Neutrophil (primary cell): ENCODE measurements around the gene CXorf65.
A peak's percentile ranks its signal among the peaks of the same experiment; 100 is the strongest.

ENCODE experiments used
- H3K27ac ChIP-seq: fragments of 200-600 bp; sonication (generic); 2 replicates; pipeline ENCODE4 v1.5.1; 2016; ENCODE audit warnings: mild to moderate bottlenecking, moderate library complexity
- H3K27me3 ChIP-seq: fragments of 200-600 bp; sonication (generic); 2 replicates; pipeline ENCODE4 v1.6.0; 2016; ENCODE audit warnings: mild to moderate bottlenecking
- H3K36me3 ChIP-seq: fragments of 200-600 bp; sonication (generic); 2 replicates; pipeline ENCODE4 v1.5.1; 2017
- H3K4me1 ChIP-seq, 2 experiments: fragments of 200-600 bp in 1 of 2; sonication (generic) in 1 of 2; 1 replicate in 1 of 2; 2 replicates in 1 of 2; pipeline versions ENCODE4 v1.5.1 to v1.6.1; 2013 to 2016; ENCODE audit warnings: low read depth in 1 of 2, low read length in 1 of 2, mild to moderate bottlenecking in 1 of 2, moderate library complexity in 1 of 2; ENCODE audit not compliant: control insufficient read depth in 1 of 2, insufficient read depth in 1 of 2
- H3K4me3 ChIP-seq, 2 experiments: fragments of 200-600 bp in 1 of 2; sonication (generic) in 1 of 2; 1 replicate in 1 of 2; 2 replicates in 1 of 2; pipeline ENCODE4 v1.5.1; 2013 to 2016; ENCODE audit warnings: low read depth in 1 of 2, low read length in 1 of 2, mild to moderate bottlenecking in 1 of 2, moderate library complexity in 1 of 2
- H3K9me3 ChIP-seq: fragments of 200-600 bp; sonication (generic); 2 replicates; pipeline ENCODE4 v1.5.1; 2016
- TF ChIP-seq, protein P1 (sequence below): fragments of 200-600 bp; sonication (generic); IDR thresholded peaks from 2 replicates; pipeline ENCODE4 v1.5.1; 2016; ENCODE audit warnings: antibody characterized with exemption

CXorf65 gene

DNA sequence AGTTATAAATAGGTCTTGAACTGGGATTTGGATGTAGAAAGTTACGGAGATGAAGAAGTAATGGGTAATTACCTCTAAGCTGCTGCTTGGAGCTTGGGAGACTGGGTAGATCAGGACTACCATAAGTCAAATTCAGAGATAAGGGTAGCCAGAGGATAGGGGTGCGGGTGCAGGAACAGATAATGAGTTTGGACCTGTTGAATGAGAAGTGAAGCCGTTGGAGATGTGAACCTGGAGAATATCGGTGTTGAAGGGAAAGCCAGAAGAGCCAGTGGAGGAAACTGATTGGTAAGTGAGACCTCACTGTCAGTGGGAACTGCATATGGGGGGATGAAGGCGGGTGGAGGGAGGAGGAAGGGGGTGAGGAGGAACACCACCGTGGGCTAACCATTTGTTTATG is 11.5 kb downstream of the CXorf65 start:
- H3K27me3 ChIP-seq = no peaks in the 10 kb centered on the region
- peak overlapping the region; percentile 68 to 84 for H3K4me3 ChIP-seq
- no peak overlapping the region for H3K27ac ChIP-seq
- TF ChIP-seq, protein P1, sequence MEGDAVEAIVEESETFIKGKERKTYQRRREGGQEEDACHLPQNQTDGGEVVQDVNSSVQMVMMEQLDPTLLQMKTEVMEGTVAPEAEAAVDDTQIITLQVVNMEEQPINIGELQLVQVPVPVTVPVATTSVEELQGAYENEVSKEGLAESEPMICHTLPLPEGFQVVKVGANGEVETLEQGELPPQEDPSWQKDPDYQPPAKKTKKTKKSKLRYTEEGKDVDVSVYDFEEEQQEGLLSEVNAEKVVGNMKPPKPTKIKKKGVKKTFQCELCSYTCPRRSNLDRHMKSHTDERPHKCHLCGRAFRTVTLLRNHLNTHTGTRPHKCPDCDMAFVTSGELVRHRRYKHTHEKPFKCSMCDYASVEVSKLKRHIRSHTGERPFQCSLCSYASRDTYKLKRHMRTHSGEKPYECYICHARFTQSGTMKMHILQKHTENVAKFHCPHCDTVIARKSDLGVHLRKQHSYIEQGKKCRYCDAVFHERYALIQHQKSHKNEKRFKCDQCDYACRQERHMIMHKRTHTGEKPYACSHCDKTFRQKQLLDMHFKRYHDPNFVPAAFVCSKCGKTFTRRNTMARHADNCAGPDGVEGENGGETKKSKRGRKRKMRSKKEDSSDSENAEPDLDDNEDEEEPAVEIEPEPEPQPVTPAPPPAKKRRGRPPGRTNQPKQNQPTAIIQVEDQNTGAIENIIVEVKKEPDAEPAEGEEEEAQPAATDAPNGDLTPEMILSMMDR = no peak
- peaks cover 26 to 27% of the 10 kb centered on the region in 2 experiments for H3K4me1 ChIP-seq
- H3K9me3 ChIP-seq = no peaks in the 10 kb centered on the region
- H3K36me3 ChIP-seq = no peaks in the 10 kb centered on the region

DNA sequence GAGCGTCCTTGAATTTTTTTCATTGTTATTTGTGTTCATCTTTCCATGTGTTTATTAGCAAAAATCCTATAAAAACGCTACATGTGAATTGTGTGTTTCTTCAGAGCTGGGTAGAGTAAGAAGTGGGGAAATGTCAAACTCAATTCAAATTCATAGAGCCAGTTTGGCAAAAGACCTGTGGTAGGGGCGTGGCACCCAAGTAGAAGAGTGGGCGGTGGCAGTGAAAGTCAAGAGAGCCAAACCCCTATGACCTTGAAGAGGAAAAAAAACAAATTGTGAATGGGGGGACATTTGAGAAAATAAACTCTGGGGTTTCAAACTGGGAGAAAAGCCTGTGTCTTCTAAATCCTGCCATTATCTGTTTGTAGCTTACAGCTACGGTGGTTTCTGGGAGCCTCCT is 15.3 kb downstream of the CXorf65 start:
- Histone ChIP-seq H3K4me3 (no peak overlapping the region), H3K36me3 (no peaks in the 10 kb centered on the region), H3K27ac (no peak overlapping the region), H3K4me1 (peaks cover 4 to 7% of the 10 kb centered on the region in 2 experiments), H3K9me3 (no peaks in the 10 kb centered on the region), H3K27me3 (no peaks in the 10 kb centered on the region)
- TF ChIP-seq, protein P1 = no peak

DNA sequence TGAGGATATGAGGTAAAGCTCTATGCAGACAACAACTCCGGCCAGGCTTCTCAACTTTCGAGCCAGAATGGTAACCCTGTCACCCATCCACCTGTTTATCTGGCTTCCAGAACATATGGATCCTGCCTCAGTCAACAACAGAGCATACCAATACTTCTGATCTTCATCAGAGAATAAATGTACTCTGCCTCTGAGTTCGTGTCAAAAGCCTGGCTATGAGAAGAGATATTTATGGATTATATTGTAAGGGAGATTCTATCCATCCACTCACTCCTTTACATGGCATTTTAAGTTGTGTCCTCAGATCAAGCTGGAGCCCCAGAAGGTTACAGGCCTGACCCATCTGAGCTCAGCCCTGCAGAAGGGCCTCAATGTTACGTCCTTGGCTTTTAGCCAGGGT is 20.6 kb downstream of the CXorf65 start:
- Histone ChIP-seq H3K4me1 (no peaks in the 10 kb centered on the region), H3K27me3 (no peaks in the 10 kb centered on the region), H3K9me3 (no peaks in the 10 kb centered on the region), H3K4me3 (no peak overlapping the region), H3K27ac (no peak overlapping the region), H3K36me3 (no peaks in the 10 kb centered on the region)
- TF ChIP-seq, protein P1 = no peak

DNA sequence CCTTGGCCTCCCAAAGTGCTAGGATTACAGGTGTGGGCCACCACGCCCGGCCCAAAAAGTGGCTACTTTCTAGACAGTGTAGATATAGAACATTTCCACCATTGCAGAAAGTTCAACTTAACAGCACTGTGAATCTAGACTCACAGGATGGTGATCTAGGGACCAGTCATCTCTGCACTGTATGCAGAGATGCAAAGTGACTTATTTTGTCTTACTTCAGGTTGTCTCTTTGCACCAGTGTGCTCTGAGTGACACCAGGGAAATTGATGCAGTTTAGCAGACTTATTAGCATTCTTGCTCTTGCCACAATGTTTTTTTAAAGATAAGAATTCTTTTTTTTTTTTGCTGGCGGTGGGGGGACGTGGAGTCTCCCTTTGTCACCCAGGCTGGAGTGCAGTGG is 23.7 kb downstream of the CXorf65 start:
- TF ChIP-seq, protein P1 = no peak
- H3K4me3 ChIP-seq = no peak overlapping the region
- no peaks in the 10 kb centered on the region for H3K27me3 ChIP-seq
- H3K4me1 ChIP-seq = no peaks in the 10 kb centered on the region
- no peak overlapping the region for H3K27ac ChIP-seq
- H3K36me3 ChIP-seq = no peaks in the 10 kb centered on the region
- H3K9me3 ChIP-seq = no peaks in the 10 kb centered on the region

DNA sequence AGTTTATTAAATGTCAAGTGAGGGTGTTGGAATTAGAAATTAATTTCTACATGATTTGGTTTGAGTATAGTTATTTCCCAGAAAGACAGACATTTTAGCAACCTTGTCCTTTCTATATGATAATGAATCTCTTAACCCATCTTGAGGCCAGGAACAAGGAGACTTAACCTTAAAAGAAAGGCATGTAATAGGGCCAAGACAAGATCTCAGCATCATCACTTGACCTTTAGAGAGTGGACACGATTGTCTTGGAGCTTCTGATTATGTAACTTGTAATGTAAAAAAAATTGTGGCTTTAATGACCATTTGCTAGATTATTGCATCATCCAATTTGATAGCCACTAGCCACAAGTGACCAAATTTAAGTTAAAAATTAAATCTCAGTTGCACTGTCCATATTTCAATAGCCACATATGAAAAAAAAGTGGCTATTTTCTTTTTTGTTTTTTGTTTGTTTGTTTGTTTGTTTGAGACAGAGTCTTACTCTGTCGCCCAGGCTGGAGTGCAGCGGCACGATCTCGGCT is 24.4 kb downstream of the CXorf65 start:
- no peaks in the 10 kb centered on the region for H3K27me3 ChIP-seq
- no peaks in the 10 kb centered on the region for H3K4me1 ChIP-seq
- no peak overlapping the region for H3K27ac ChIP-seq
- H3K9me3 ChIP-seq = no peaks in the 10 kb centered on the region
- no peak overlapping the region for H3K4me3 ChIP-seq
- TF ChIP-seq, protein P1 = no peak
- H3K36me3 ChIP-seq = no peaks in the 10 kb centered on the region
